Smooth muscle cell (in vitro differentiated cells): ENCODE results near the gene TAOK3. TPM values are rescaled to one million over a fixed set of nuclear protein-coding genes. Genes with fewer than 3 reads are reported as not detected.
A peak's percentile ranks its signal among the peaks of the same experiment; 100 is the strongest.

Experiments
- DNase-seq: peaks from one replicate; lab custom pipeline; 2025; ENCODE audit not compliant: unreplicated experiment; lab: John Stamatoyannopoulos, UW
- H2AFZ ChIP-seq: fragments of 200-600 bp; sonication (generic); 2 replicates; pipeline ENCODE4 v1.6.0; 2016; ENCODE audit warnings: antibody characterized with exemption, low read depth, mild to moderate bottlenecking
- H3F3A ChIP-seq: fragments of 200-600 bp; sonication (generic); 2 replicates; pipeline ENCODE4 v1.6.0; 2017; ENCODE audit warnings: antibody characterized with exemption, low read depth
- H3K27ac ChIP-seq: fragments of 200-600 bp; sonication (generic); 2 replicates; pipeline ENCODE4 v1.5.1; 2016; ENCODE audit warnings: low read depth, mild to moderate bottlenecking
- H3K27me3 ChIP-seq: fragments of 200-600 bp; sonication (generic); 2 replicates; pipeline ENCODE4 v1.6.1; 2016; ENCODE audit warnings: low read depth, mild to moderate bottlenecking
- H3K36me3 ChIP-seq: fragments of 200-600 bp; sonication (generic); 2 replicates; pipeline ENCODE4 v1.5.1; 2016; ENCODE audit warnings: low read depth
- H3K4me1 ChIP-seq: fragments of 200-600 bp; sonication (generic); 2 replicates; pipeline ENCODE4 v1.5.1; 2016; ENCODE audit warnings: low read depth
- H3K4me2 ChIP-seq: fragments of 200-600 bp; sonication (generic); 2 replicates; pipeline ENCODE4 v1.6.0; 2016; ENCODE audit warnings: mild to moderate bottlenecking
- H3K4me3 ChIP-seq: fragments of 200-600 bp; sonication (generic); 2 replicates; pipeline ENCODE4 v1.5.1; 2016; ENCODE audit warnings: mild to moderate bottlenecking
- H3K79me2 ChIP-seq: fragments of 200-600 bp; sonication (generic); 2 replicates; pipeline ENCODE4 v1.6.0; 2016; ENCODE audit warnings: low read depth, mild to moderate bottlenecking
- H3K9ac ChIP-seq: fragments of 200-600 bp; sonication (generic); 2 replicates; pipeline ENCODE4 v1.6.0; 2016; ENCODE audit warnings: low read depth
- H3K9me3 ChIP-seq: fragments of 200-600 bp; sonication (generic); replicated peaks from 2 replicates; pipeline ENCODE4 v1.5.1; 2016; ENCODE audit warnings: low read depth
- H4K20me1 ChIP-seq: fragments of 200-600 bp; sonication (generic); 2 replicates; pipeline ENCODE4 v1.6.0; 2016; ENCODE audit warnings: low read depth
- CTCF ChIP-seq: fragments of 200-600 bp; sonication (generic); IDR thresholded peaks from 2 replicates; pipeline ENCODE4 v1.5.1; 2017; ENCODE audit warnings: borderline replicate concordance, mild to moderate bottlenecking, antibody characterized with exemption; ENCODE audit not compliant: insufficient read depth, poor library complexity, severe bottlenecking
- WGBS: methylation state at CpG from one replicate; pipeline ENCODE4 v1.1.7; 2016; ENCODE audit warnings: low lambda C conversion rate; 5-methylcytosine and 5-hydroxymethylcytosine counted together
- polyA plus RNA-seq: library from polyadenylated mRNA; unstranded; fragments of >200 nt; fragmentation: Nextera tagmentation; extraction: Ambion mirVana; gene quantifications from 2 replicates; pipeline ENCODE4 v1.2.1, GENCODE V29; 2016
- total RNA-seq: library from RNA; depleted of rRNA; stranded (reverse); fragments of >200 nt; gene quantifications from 2 replicates; pipeline ENCODE4 v1.2.3, GENCODE V29; 2014

The TAOK3 gene
- total and polyA plus RNA-seq, 2 experiments from 2014 or later, result 7.3 to 7.9 TPM

GRCh38 chr12:118122264-118122663 lies 250.4 kb downstream of the TAOK3 start:
- H2AFZ ChIP-seq, result no peak overlapping the region
- WGBS, result 96% methylated on average over 6 of the region's 6 CpGs
- no peaks in the 10 kb centered on the region for H3K36me3 ChIP-seq
- H3K27ac ChIP-seq, result no peak overlapping the region
- DNase-seq, result no peak
- H3K4me1 ChIP-seq, result peaks cover 5% of the 10 kb centered on the region
- no peak overlapping the region for H3K4me3 ChIP-seq
- no peak for TF ChIP-seq CTCF
- H3K9me3 ChIP-seq, result no peaks in the 10 kb centered on the region
- no peak overlapping the region for H3K9ac ChIP-seq
- no peaks in the 10 kb centered on the region for H3F3A ChIP-seq
- H4K20me1 ChIP-seq, result no peaks in the 10 kb centered on the region
- H3K27me3 ChIP-seq, result no peaks in the 10 kb centered on the region
- no peak overlapping the region for H3K4me2 ChIP-seq
- H3K79me2 ChIP-seq, result no peaks in the 10 kb centered on the region

GRCh38 chr12:118120579-118121363 lies 251.9 kb downstream of the TAOK3 start:
- Histone ChIP-seq H3K79me2 (no peaks in the 10 kb centered on the region), H3K4me3 (no peak overlapping the region), H3K27ac (no peak overlapping the region), H3F3A (no peaks in the 10 kb centered on the region), H3K9ac (no peak overlapping the region), H3K4me2 (peak overlapping the region; percentile 40), H3K9me3 (no peaks in the 10 kb centered on the region), H3K4me1 (peaks cover 5% of the 10 kb centered on the region), H3K36me3 (no peaks in the 10 kb centered on the region), H4K20me1 (no peaks in the 10 kb centered on the region), H2AFZ (peak overlapping the region; percentile 89), H3K27me3 (no peaks in the 10 kb centered on the region)
- WGBS, result 12% methylated on average over 8 of the region's 8 CpGs
- peak; percentile 39 for DNase-seq
- peak; percentile 65 for TF ChIP-seq CTCF

- H3K36me3 ChIP-seq, result no peaks in the 10 kb centered on the region
- no peak overlapping the region for H3K4me3 ChIP-seq
- no peaks in the 10 kb centered on the region for H3K9me3 ChIP-seq
- no peak for DNase-seq
- no peaks in the 10 kb centered on the region for H3K79me2 ChIP-seq
- peak overlapping the region; percentile 89 for H2AFZ ChIP-seq
- WGBS, result 60% methylated on average over 10 of the region's 10 CpGs
- no peaks in the 10 kb centered on the region for H3F3A ChIP-seq
- no peak overlapping the region for H3K27ac ChIP-seq
- peaks cover 5% of the 10 kb centered on the region for H3K4me1 ChIP-seq
- H3K4me2 ChIP-seq, result peak overlapping the region; percentile 40
- H4K20me1 ChIP-seq, result no peaks in the 10 kb centered on the region
- no peaks in the 10 kb centered on the region for H3K27me3 ChIP-seq
- H3K9ac ChIP-seq, result no peak overlapping the region
- TF ChIP-seq CTCF, result no peak
Observed at GRCh38 chr12:118119449-118119879, 253.2 kb downstream of the TAOK3 start.

- no peak for DNase-seq
- no peak for TF ChIP-seq CTCF
- H3K27me3 ChIP-seq, result no peaks in the 10 kb centered on the region
- H3K36me3 ChIP-seq, result no peaks in the 10 kb centered on the region
- no peaks in the 10 kb centered on the region for H4K20me1 ChIP-seq
- no peak overlapping the region for H3K27ac ChIP-seq
- H3K4me2 ChIP-seq, result no peak overlapping the region
- H3K9me3 ChIP-seq, result no peaks in the 10 kb centered on the region
- no peak overlapping the region for H2AFZ ChIP-seq
- H3K79me2 ChIP-seq, result no peaks in the 10 kb centered on the region
- no peak overlapping the region for H3K4me3 ChIP-seq
- H3K9ac ChIP-seq, result no peak overlapping the region
- no peaks in the 10 kb centered on the region for H3K4me1 ChIP-seq
- H3F3A ChIP-seq, result no peaks in the 10 kb centered on the region
- WGBS, result 89% methylated on average over 1 of the region's 1 CpG
Observed at GRCh38 chr12:118109088-118109487, 263.6 kb downstream of the TAOK3 start.
